T-helper 17 cell (primary cell): Measurements from ENCODE around the gene WNT5B. TPM values are rescaled to one million over a fixed set of nuclear protein-coding genes. Genes with fewer than 3 reads are reported as not detected.

Experiments
- ATAC-seq: fragments of 150-1000 bp; cut with Tn5 transposase; 2 replicates; pipeline ENCODE4 v1.10.0; 2021; ENCODE audit warnings: mild to moderate bottlenecking, moderate library complexity
- DNase-seq, 3 donors: peaks; one replicate each; pipeline versions ENCODE4 v3.0.0 to v3.0.0-alpha.2; 2020 to 2021
- H3K9me3 ChIP-seq: one replicate; pipeline ENCODE4 v1.7.0; 2013; ENCODE audit warnings: low read length, mild to moderate bottlenecking; ENCODE audit not compliant: control insufficient read depth, poor library complexity, severe bottlenecking
- H3K27ac Mint-ChIP-seq: one replicate; pipeline ENCODE4 v1.8.0; 2022; ENCODE audit warnings: mild to moderate bottlenecking, moderate library complexity, mixed read lengths
- H3K27me3 Mint-ChIP-seq: one replicate; pipeline ENCODE4 v1.8.0; 2022; ENCODE audit warnings: mixed read lengths
- H3K36me3 Mint-ChIP-seq: one replicate; pipeline ENCODE4 v1.8.0; 2022; ENCODE audit warnings: low read depth, mixed read lengths
- H3K4me1 Mint-ChIP-seq: one replicate; pipeline ENCODE4 v1.8.0; 2022; ENCODE audit warnings: mild to moderate bottlenecking, mixed read lengths
- H3K4me3 Mint-ChIP-seq: one replicate; pipeline ENCODE4 v1.8.0; 2022; ENCODE audit warnings: mild to moderate bottlenecking, moderate library complexity, mixed read lengths
- total RNA-seq, 4 donors: library from RNA in 2 of 4; stranded (reverse) in 2 of 4; gene quantifications; one replicate each; pipeline ENCODE4 v1.2.3 and lab custom pipeline; 2022 to 2026

Gene WNT5B
- total RNA-seq, 2 donors from 2014 or later = not detected

DNA sequence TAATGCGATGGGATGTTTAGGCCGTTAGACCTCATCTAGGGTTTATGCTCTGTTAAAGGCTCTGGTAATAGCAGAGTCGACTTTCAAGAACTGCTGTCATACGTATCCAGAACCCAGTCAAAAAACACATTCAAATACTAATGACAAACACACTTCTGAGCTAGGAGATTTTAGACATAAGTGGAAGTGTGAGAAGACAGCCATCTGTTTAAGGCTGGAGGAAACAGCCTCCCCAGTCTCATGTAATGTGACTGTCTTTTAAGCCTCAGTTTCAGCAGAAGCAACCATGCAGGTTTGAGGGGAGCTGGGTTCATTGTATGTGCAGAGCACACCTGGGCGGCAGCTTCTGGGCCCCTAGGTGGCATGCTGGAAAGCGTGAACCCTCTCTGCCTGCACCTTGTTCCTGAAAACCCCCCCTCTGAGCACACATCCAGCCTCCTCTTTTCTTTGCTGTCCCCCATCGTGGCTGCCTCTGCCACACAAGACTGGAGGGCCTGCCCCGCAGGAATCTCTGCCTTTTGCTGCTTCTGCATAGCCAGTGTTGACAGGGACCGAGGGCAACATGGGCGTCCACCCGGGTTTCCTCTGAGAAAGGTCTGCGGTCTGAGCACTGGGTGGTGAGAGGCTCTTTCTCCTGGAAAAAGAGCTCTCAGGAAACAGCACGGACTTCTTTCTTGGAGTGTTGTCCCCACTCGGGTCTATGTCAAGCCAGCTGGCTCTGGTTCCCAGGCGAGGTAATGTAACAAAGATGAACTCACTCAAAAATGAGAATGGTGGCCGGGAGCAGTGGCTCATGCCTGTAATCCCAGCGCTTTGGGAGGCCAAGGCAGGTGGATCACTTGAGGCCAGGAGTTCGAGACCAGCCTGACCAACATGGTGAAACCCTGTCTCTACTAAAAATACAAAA is 11.6 kb downstream of the WNT5B start:
- Mint-ChIP-seq H3K36me3 (no peaks in the 10 kb centered on the region), H3K27me3 (peaks cover 36% of the 10 kb centered on the region), H3K4me3 (no peak overlapping the region), H3K27ac (no peak overlapping the region), H3K4me1 (no peaks in the 10 kb centered on the region)
- DNase-seq = no peak
- H3K9me3 ChIP-seq = no peaks in the 10 kb centered on the region
- ATAC-seq = no peak

DNA sequence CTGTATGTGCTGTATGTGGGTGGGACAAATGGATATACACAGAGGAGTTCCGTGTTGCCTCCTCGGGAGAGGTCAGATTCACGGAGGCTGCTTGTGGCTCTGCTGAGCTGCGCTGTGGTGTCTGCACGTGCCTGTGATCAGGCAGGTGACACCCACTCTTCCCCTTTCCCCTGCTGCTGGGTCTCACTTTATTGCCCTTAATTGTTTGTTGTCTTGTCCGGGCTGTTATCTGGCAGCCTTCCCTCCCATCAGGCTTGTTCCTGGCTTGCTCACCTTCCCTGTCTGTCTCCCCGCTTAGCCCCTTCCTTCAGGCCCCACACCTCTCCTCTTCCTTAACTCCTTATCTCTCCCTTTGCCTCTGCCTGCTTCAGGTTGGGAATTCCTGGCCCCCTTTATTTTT is 13.5 kb downstream of the WNT5B start:
- ATAC-seq = no peak
- H3K27me3 Mint-ChIP-seq = peaks cover 42% of the 10 kb centered on the region

DNA sequence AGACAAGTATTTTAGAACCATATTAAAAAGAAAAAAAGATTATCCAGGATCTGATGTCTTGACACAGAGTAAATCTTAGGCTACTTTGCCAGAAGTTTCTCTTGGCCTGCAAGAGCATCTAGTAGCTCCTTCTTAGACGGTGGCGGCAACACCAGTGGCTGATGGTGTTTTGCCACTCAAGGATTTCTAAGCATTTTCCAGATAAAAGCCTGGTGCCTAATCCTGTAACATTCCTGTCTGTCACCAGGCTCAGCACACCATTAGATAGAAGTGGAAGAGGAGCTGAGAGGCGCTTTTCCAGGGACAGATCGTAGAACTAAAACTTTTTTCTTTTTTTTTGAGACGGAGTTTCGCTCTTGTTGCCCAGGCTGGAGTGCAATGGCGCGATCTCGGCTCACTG is 14.0 kb downstream of the WNT5B start:
- ATAC-seq (no peak), DNase-seq (no peak)
- Mint-ChIP-seq H3K4me3 (no peak overlapping the region), H3K27ac (no peak overlapping the region), H3K36me3 (no peaks in the 10 kb centered on the region), H3K27me3 (peaks cover 42% of the 10 kb centered on the region), H3K4me1 (peaks cover 3% of the 10 kb centered on the region)
- H3K9me3 ChIP-seq = no peaks in the 10 kb centered on the region

More for the DNA sequence above, 13.5 kb downstream of the WNT5B start:
- no peaks in the 10 kb centered on the region for H3K9me3 ChIP-seq
- Mint-ChIP-seq H3K27ac (no peak overlapping the region), H3K4me3 (peak overlapping the region; percentile 67), H3K36me3 (no peaks in the 10 kb centered on the region), H3K4me1 (peaks cover 3% of the 10 kb centered on the region)
- no peak for DNase-seq

DNA sequence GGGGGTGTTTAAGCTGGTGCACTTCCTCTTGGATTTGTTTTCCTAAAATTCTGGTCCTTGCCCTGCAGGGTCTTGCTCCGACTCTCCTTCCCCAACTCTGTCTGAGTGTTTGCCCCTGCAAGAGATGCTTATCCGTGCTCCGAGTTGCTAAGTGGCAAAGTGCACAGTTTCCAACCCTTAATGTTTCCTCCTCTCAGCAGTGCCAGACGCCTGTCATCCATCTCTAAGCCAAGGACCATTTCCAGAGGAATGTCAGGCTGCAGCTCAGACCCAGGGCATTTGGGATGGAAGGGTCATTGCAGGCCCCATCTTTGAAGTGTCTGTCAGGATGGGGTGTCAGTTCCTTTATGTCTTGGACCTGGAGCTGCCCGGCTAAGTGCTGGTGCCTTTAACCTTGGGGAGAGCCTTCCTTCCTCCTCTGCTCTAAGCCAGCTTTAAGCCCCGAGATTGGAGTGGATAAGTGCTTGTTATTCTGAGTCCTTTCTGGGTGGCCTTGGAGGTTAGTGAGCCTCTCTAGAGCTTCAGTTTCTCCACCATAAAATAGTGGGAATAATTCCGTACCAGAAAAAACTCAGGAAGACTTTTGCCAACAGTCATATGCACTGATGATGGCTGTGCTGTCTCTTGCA is 15.0 kb downstream of the WNT5B start:
- H3K9me3 ChIP-seq = no peaks in the 10 kb centered on the region
- DNase-seq (no peak), ATAC-seq (no peak)
- H3K36me3 Mint-ChIP-seq = no peaks in the 10 kb centered on the region
- peaks cover 3% of the 10 kb centered on the region for H3K4me1 Mint-ChIP-seq
- H3K4me3 Mint-ChIP-seq = no peak overlapping the region
- no peak overlapping the region for H3K27ac Mint-ChIP-seq
- peaks cover 41% of the 10 kb centered on the region for H3K27me3 Mint-ChIP-seq

DNA sequence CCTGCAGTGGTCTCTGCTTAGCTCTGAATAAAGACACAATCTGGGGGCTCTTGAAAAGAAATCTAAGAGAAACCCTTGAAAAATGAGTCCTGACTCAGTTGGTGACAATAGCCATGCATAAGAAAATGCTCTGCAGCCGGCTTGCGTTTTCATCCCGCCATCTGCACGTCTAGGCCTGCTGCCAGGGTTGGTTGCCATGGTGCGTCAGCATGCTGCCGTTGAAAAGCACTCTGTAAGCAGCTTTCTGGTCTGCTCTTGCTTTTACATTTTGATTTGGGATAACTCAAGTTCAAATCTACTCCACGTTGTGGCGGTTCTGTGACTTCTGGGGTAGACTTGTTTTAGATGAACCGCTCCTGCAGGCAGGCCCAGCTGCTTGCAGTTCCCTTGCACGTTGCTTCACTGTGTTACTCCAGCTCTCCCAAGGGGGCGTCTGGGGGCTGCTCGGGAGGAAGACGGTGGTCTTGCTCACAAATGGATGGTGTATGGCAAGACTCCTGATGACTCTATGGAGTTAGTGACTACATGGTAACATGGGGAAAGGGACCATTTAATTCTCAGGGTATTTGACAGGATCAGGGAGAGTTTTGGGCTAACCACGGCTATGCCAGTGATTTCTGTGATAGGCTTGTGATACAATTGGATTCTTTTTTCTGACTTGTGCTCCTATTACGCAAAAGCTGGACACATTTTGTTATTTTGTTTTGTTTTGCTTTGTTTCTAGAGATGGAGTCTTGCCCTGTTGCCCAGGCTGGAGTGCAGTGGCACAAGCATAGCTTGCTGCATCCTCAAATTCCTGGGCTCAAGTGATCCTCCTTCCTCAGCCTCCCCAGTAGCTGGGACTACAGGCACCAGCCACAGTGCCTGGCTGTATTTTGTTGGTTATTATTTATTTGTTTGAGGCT is 15.8 kb downstream of the WNT5B start:
- DNase-seq (no peak), ATAC-seq (no peak)
- H3K9me3 ChIP-seq = no peaks in the 10 kb centered on the region
- Mint-ChIP-seq H3K4me1 (peaks cover 3% of the 10 kb centered on the region), H3K27me3 (peaks cover 44% of the 10 kb centered on the region), H3K27ac (no peak overlapping the region), H3K36me3 (no peaks in the 10 kb centered on the region), H3K4me3 (no peak overlapping the region)

DNA sequence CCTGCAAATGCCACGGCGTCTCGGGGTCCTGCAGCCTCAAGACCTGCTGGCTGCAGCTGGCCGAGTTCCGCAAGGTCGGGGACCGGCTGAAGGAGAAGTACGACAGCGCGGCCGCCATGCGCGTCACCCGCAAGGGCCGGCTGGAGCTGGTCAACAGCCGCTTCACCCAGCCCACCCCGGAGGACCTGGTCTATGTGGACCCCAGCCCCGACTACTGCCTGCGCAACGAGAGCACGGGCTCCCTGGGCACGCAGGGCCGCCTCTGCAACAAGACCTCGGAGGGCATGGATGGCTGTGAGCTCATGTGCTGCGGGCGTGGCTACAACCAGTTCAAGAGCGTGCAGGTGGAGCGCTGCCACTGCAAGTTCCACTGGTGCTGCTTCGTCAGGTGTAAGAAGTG is 16.8 kb downstream of the WNT5B start:
- Mint-ChIP-seq H3K27ac (no peak overlapping the region), H3K4me3 (no peak overlapping the region), H3K36me3 (no peaks in the 10 kb centered on the region), H3K27me3 (peaks cover 50% of the 10 kb centered on the region), H3K4me1 (peaks cover 3% of the 10 kb centered on the region)
- no peak for DNase-seq
- no peak for ATAC-seq
- no peaks in the 10 kb centered on the region for H3K9me3 ChIP-seq

DNA sequence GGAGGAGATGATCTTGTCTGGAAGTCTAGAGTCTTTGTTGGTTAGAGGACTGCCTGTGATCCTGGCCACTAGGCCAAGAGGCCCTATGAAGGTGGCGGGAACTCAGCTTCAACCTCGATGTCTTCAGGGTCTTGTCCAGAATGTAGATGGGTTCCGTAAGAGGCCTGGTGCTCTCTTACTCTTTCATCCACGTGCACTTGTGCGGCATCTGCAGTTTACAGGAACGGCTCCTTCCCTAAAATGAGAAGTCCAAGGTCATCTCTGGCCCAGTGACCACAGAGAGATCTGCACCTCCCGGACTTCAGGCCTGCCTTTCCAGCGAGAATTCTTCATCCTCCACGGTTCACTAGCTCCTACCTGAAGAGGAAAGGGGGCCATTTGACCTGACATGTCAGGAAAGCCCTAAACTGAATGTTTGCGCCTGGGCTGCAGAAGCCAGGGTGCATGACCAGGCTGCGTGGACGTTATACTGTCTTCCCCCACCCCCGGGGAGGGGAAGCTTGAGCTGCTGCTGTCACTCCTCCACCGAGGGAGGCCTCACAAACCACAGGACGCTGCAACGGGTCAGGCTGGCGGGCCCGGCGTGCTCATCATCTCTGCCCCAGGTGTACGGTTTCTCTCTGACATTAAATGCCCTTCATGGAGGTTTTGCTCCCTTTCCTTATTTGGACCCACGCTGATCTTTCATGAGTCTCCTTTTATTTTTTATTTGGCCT is 17.7 kb downstream of the WNT5B start:
- ATAC-seq = no peak
- no peaks in the 10 kb centered on the region for H3K9me3 ChIP-seq
- no peaks in the 10 kb centered on the region for H3K36me3 Mint-ChIP-seq

DNA sequence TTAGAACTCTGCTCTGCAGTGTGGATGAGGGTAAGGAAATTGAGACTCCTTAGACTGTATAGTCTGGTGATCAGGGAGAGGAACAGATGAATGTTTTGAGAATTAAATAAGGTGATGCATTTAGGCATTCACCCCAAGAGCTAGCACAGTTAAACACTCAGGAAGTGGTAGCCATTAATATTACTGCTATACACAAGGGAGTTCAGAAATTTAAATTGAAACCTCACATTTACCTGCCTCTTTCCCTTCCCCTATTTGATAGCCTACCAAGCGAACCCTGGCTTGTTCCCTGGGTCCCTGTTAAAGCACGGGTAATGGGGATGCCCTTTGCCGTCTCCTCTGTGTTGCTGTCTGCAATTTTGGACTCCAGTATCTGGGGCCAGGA is 18.2 kb downstream of the WNT5B start:
- Mint-ChIP-seq H3K27ac (no peak overlapping the region), H3K4me3 (no peak overlapping the region), H3K4me1 (peaks cover 3% of the 10 kb centered on the region), H3K36me3 (no peaks in the 10 kb centered on the region), H3K27me3 (peaks cover 55% of the 10 kb centered on the region)
- ATAC-seq (no peak), DNase-seq (no peak)
- no peaks in the 10 kb centered on the region for H3K9me3 ChIP-seq

More for the DNA sequence above, 17.7 kb downstream of the WNT5B start:
- peaks cover 54% of the 10 kb centered on the region for H3K27me3 Mint-ChIP-seq
- H3K4me1 Mint-ChIP-seq = peaks cover 3% of the 10 kb centered on the region
- no peak overlapping the region for H3K4me3 Mint-ChIP-seq
- DNase-seq = no peak
- no peak overlapping the region for H3K27ac Mint-ChIP-seq

DNA sequence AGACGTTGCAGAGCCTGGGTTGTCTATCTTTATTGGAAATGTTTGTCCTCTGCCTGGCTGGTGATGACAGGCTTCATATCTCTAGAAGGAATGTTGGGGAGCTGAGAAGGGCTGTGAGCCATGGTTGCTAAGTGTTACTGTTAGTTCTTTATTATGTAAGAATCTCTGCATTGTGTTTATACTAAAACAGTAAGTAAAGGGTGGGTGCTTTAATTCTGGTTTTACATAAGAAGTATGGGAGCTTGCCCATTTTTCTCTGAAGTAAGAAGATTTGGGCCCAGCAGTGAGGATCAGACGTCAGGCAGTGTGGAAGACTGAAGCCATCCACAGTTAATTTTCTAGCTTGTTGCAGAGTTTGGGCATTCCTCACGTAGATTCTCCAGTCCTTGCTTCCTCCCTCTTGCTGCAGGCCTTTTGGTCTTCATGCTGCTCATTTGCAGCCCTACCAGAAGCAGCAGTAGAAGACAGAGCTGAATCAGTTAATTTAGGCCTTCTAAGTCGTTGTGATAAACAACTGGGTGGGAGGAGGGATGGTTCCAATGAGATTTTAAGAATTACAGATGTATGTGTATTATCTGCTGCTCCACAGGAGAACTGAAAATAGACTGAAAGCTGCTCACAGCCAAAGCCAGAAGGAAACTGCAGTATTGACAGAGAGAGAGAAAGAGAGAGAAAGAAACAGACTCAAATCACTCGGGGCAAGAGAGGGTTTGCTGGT is 21.4 kb downstream of the WNT5B start:
- DNase-seq (no peak), ATAC-seq (no peak)
- H3K9me3 ChIP-seq = no peaks in the 10 kb centered on the region
- Mint-ChIP-seq H3K4me3 (no peak overlapping the region), H3K36me3 (no peaks in the 10 kb centered on the region), H3K27me3 (peaks cover 42% of the 10 kb centered on the region), H3K27ac (no peak overlapping the region), H3K4me1 (peaks cover 3% of the 10 kb centered on the region)

DNA sequence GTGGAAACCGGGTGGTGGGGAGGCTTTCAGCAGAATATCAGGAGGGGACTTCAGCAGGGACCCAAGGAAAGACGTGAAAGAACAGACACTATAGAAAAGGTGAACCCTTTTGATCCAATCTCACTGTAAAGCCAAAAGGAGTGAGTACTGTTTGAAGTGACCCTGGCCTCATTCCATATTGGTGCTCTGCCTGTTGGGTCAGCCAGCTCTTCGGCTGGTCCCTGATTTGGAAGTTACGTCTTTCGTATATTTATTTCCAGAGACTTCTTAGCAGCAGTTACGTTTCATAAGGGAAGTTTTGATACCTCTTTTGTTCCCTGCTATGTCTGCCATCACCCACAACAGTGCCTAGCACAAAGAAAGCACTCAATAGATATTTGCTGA is 21.9 kb downstream of the WNT5B start:
- no peak for DNase-seq
- no peaks in the 10 kb centered on the region for H3K9me3 ChIP-seq
- Mint-ChIP-seq H3K4me1 (peaks cover 3% of the 10 kb centered on the region), H3K27ac (no peak overlapping the region), H3K36me3 (no peaks in the 10 kb centered on the region), H3K4me3 (no peak overlapping the region), H3K27me3 (peaks cover 42% of the 10 kb centered on the region)
- ATAC-seq = no peak

DNA sequence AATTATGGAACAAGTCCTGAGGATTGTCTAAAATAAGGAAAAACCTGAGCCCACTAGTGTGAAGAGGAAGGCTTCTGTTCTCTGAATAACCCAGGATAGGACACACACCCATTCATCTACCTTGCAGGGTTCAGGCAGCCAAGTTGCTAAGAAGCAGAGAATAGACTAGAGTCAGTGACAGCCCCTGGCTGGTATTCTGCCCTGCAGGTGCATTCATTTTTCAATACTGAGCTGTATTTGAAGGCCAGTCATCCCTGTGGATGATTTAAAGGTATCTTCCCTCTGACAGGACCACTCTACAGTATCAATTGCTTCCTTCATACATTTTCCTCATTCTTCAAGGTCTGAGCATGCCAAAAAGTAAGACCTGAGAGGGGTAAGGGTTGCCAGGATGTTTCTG is 22.9 kb downstream of the WNT5B start:
- no peak overlapping the region for H3K27ac Mint-ChIP-seq
- H3K36me3 Mint-ChIP-seq = no peaks in the 10 kb centered on the region
- H3K27me3 Mint-ChIP-seq = peaks cover 37% of the 10 kb centered on the region
- no peak for DNase-seq
- H3K4me1 Mint-ChIP-seq = peaks cover 2% of the 10 kb centered on the region
- ATAC-seq = no peak
- H3K9me3 ChIP-seq = no peaks in the 10 kb centered on the region
- no peak overlapping the region for H3K4me3 Mint-ChIP-seq

DNA sequence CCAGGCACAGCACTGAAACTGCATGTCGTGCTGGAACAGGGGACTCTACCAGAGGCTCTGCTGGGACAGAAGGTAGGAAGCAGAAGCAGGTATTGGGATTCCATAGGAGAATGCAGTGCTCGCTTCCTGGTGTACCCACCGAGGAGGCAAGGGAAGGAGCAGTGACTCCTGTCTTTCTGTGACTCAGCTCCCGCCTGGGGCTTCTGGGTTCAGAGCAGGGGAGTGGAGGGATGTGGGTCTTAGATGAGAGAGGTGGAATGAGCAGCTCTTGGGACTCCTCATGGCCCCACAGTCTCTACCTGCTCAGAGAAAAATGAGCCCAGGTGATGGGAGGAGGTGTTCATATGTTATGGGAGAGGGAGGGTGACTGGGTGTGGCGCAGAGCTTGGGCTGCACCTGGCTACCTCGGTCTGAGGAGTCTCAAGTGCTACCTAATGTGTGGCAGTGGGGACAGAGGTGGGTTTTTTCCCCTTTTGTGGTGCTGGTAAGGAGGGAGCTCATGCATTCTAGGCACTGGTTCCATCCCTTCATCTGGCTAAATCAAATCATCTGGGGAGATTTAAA is 26.3 kb downstream of the WNT5B start:
- H3K9me3 ChIP-seq = no peaks in the 10 kb centered on the region
- DNase-seq (no peak), ATAC-seq (no peak)
- H3K36me3 Mint-ChIP-seq = no peaks in the 10 kb centered on the region
- H3K27ac Mint-ChIP-seq = no peak overlapping the region
- H3K4me3 Mint-ChIP-seq = no peak overlapping the region
- H3K4me1 Mint-ChIP-seq = peaks cover under 1% of the 10 kb centered on the region
- H3K27me3 Mint-ChIP-seq = peaks cover 11% of the 10 kb centered on the region
